Peyer's patch (tissue), 4 donors: ENCODE measurements around the gene SPINK6. TPM values are rescaled to one million over a fixed set of nuclear protein-coding genes. Genes with fewer than 3 reads are reported as not detected.

Experiments used
- DNase-seq, 3 donors: peaks; one replicate each; pipeline ENCODE4 v3.0.0-alpha.2; 2017 to 2019
- H3K27ac ChIP-seq, 4 donors: fragments of 200-600 bp; sonication (generic); one replicate each; pipeline ENCODE4 v1.5.1; 2016 to 2019
- H3K27me3 ChIP-seq, 2 donors: fragments of 200-600 bp; sonication (generic); one replicate each; pipeline ENCODE4 v1.5.1; 2019
- H3K36me3 ChIP-seq, 3 donors: fragments of 200-600 bp; sonication (generic); one replicate each; pipeline ENCODE4 v1.5.1; 2016 to 2019
- H3K4me1 ChIP-seq, 4 donors: fragments of 200-600 bp; sonication (generic); one replicate each; pipeline ENCODE4 v1.5.1; 2016 to 2019
- H3K4me3 ChIP-seq, 4 donors: fragments of 200-600 bp; sonication (generic); 1 replicate in 3 of 4; 2 replicates in 1 of 4; pipeline ENCODE4 v1.5.1; 2016 to 2019; ENCODE audit warnings: mild to moderate bottlenecking in 1 of 4
- H3K9me3 ChIP-seq, 4 donors: fragments of 200-600 bp; sonication (generic); one replicate each; pipeline ENCODE4 v1.5.1; 2016 to 2019; ENCODE audit warnings: mild to moderate bottlenecking in 1 of 4
- CTCF ChIP-seq, 6 experiments: fragments of 450-650 bp in 4 of 6; fragments of 200-600 bp in 2 of 6; sonication (generic) in 1 of 6; IDR thresholded peaks; one replicate each; pipeline ENCODE4 v1.5.1; 2017 to 2019; ENCODE audit warnings: antibody characterized with exemption in 6 of 6, mild to moderate bottlenecking in 3 of 6, moderate library complexity in 1 of 6
- POLR2A ChIP-seq, 2 donors: fragments of 450-650 bp; IDR thresholded peaks; one replicate each; pipeline ENCODE4 v1.5.1; 2017; ENCODE audit warnings: antibody characterized with exemption in 2 of 2, mild to moderate bottlenecking in 2 of 2, moderate library complexity in 2 of 2
- total RNA-seq, 4 donors: library from RNA; depleted of rRNA; stranded (reverse); fragments of >200 nt; gene quantifications; one replicate each; pipeline ENCODE4 v1.1.0, GENCODE V29; 2016

The SPINK6 gene
- total RNA-seq, 4 donors from 2014 or later = not detected

DNA sequence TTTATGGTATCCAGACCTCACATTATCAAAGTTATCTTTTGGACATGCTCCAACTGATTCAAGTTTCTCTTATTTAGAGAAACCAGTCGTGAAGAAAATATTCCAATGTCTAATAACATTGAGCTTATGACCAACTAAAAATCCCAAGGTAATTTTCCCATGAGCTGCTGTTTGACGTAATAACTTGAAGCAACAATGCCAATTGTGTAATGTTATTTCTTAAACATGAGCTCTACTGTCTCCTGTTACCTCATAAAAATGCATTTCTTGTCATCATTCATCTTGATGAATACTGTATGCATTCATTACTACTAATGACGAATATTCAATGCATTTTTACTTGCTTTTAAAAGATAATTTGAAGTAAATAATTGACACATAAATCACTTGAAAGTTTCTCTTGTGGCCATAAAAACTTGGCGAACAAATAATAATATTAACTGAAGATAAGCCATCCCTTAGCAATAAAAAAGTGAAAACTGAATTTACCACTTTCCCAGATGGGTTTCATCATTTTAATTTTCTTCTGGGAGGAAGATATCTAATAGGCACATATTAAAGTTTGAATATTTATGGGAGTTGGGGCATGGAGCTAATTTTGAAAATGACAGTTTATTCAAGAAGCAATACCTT, 35.1 kb downstream of the SPINK6 start:
- Histone ChIP-seq H3K27me3 (no peaks in the 10 kb centered on the region), H3K4me3 (no peak overlapping the region), H3K4me1 (no peaks in the 10 kb centered on the region), H3K27ac (no peak overlapping the region), H3K36me3 (no peaks in the 10 kb centered on the region), H3K9me3 (no peaks in the 10 kb centered on the region)
- TF ChIP-seq CTCF (IDR thresholded peaks at IDR 0.05) = no peak
- no peak for TF ChIP-seq POLR2A (IDR thresholded peaks at IDR 0.05)
- DNase-seq = no peak

GRCh38 chr5:148238418-148238794, 35.6 kb downstream of the SPINK6 start, which contains the start of gene MARCOL:
Gene MARCOL (plus strand): TSS chr5:148238525. CDS start chr5:148238598, 73 bp downstream.
- Histone ChIP-seq H3K4me3 (no peak within 1 kb of the TSS), H3K27me3 (no peaks in the 10 kb centered on the region), H3K9me3 (no peaks in the 10 kb centered on the region), H3K36me3 (no peaks in the 10 kb centered on the region), H3K4me1 (no peaks in the 10 kb centered on the region), H3K27ac (no peak within 1 kb of the TSS)
- TF ChIP-seq POLR2A (IDR thresholded peaks at IDR 0.05) (no peak), CTCF (IDR thresholded peaks at IDR 0.05) (no peak)
- DNase-seq = no peak

DNA sequence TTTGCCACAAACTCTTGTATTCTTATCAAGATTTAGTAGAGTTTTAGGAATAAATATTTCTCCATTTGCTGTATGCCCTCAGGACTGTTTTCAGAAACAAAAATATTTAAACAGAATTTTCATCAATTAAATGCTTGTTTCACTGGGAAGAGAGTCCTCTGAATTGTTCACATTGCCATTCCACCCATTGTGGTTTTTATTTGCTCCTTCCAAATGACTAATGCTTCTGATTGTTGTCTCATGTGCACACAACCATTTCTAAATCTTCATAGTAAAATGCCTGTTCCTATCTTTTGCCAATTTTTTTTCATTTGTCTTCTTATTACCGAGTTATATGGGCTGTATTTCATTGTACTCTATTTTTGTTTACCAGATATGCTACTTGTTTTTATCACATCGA, 46.1 kb downstream of the SPINK6 start:
- no peak overlapping the region for H3K4me3 ChIP-seq
- H3K27ac ChIP-seq = no peak overlapping the region
- no peak for DNase-seq
- no peaks in the 10 kb centered on the region for H3K9me3 ChIP-seq
- TF ChIP-seq CTCF (IDR thresholded peaks at IDR 0.05) (no peak), POLR2A (IDR thresholded peaks at IDR 0.05) (no peak)
- no peaks in the 10 kb centered on the region for H3K36me3 ChIP-seq
- no peaks in the 10 kb centered on the region for H3K4me1 ChIP-seq
- H3K27me3 ChIP-seq = no peaks in the 10 kb centered on the region

GRCh38 chr5:148255456-148255855, 52.6 kb downstream of the SPINK6 start:
- Histone ChIP-seq H3K4me1 (no peaks in the 10 kb centered on the region), H3K27ac (no peak overlapping the region), H3K36me3 (no peaks in the 10 kb centered on the region), H3K27me3 (no peaks in the 10 kb centered on the region), H3K9me3 (no peaks in the 10 kb centered on the region), H3K4me3 (no peak overlapping the region)
- DNase-seq = no peak
- no peak for TF ChIP-seq POLR2A (IDR thresholded peaks at IDR 0.05)
- no peak for TF ChIP-seq CTCF (IDR thresholded peaks at IDR 0.05)

DNA sequence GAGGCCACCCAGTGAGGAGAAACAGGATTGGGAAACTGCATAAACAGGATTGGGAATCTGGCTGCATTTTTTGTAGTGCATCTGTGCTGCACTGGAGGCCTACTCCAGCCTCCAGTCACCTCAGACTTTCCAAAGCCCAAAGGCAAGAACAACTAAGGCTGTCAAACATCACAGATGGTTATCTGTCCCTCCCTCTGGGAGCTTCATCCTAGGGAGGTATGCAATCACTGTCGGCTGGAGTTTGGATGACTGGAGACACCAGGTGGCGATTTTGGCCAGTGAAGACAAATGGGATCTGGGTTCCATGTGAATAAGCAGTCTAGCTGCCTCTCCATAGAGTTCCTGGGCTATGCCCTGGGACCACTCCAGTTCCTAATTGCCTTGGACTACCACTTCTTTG, 56.4 kb downstream of the SPINK6 start:
- Histone ChIP-seq H3K4me3 (no peak overlapping the region), H3K36me3 (no peaks in the 10 kb centered on the region), H3K27ac (no peak overlapping the region), H3K27me3 (no peaks in the 10 kb centered on the region), H3K9me3 (no peaks in the 10 kb centered on the region), H3K4me1 (no peaks in the 10 kb centered on the region)
- no peak for DNase-seq
- TF ChIP-seq POLR2A (IDR thresholded peaks at IDR 0.05) (no peak), CTCF (IDR thresholded peaks at IDR 0.05) (no peak)

GRCh38 chr5:148261221-148261620, 58.4 kb downstream of the SPINK6 start:
- H3K27ac ChIP-seq = no peak overlapping the region
- no peaks in the 10 kb centered on the region for H3K27me3 ChIP-seq
- H3K4me1 ChIP-seq = no peaks in the 10 kb centered on the region
- no peak overlapping the region for H3K4me3 ChIP-seq
- TF ChIP-seq CTCF (IDR thresholded peaks at IDR 0.05) (no peak), POLR2A (IDR thresholded peaks at IDR 0.05) (no peak)
- H3K9me3 ChIP-seq = no peaks in the 10 kb centered on the region
- no peak for DNase-seq
- no peaks in the 10 kb centered on the region for H3K36me3 ChIP-seq
